ENCODE measurements around the gene FGF19.

The FGF19 gene

GRCh38 chr11:69698362-69698761, 5.5 kb downstream of the FGF19 start:
- H3K4me2 ChIP-seq (ENCODE audit: low read length): no peak overlapping the region
- no peak overlapping the region for H2BK12ac ChIP-seq (ENCODE audit: low read length)
- H3K27ac ChIP-seq (ENCODE audit: low read depth, low read length): no peak overlapping the region
- no peak overlapping the region for H3K9ac ChIP-seq (ENCODE audit: low read length)
- H3K4me3 ChIP-seq (ENCODE audit: low read depth, low read length): no peak overlapping the region
- H4K8ac ChIP-seq (ENCODE audit: low read depth, low read length): no peak overlapping the region
- H2BK120ac ChIP-seq (ENCODE audit: insufficient read depth, low read length, poor library complexity): no peak overlapping the region
- H3K4me1 ChIP-seq (ENCODE audit: control insufficient read depth in 1 of 2, insufficient read depth in 2 of 2, low read length in 2 of 2): peaks cover 6 to 11% of the 10 kb centered on the region in 2 experiments
- no peak overlapping the region for H3K18ac ChIP-seq (ENCODE audit: low read length)
- no peak overlapping the region for H4K12ac ChIP-seq (ENCODE audit: low read depth, low read length)
- no peaks in the 10 kb centered on the region for H3K79me2 ChIP-seq (ENCODE audit: control insufficient read depth, insufficient read depth, low read length, poor library complexity)
- H3K4ac ChIP-seq (ENCODE audit: low read depth, low read length): no peak overlapping the region
- H3K27me3 ChIP-seq (ENCODE audit: insufficient read depth, low read length): peaks cover 15% of the 10 kb centered on the region
- H2AK5ac ChIP-seq (ENCODE audit: low read length): no peak overlapping the region
- no peaks in the 10 kb centered on the region for H3K36me3 ChIP-seq (ENCODE audit: control insufficient read depth in 1 of 2, insufficient read depth in 2 of 2, low read length in 2 of 2)
- H3K9me3 ChIP-seq (ENCODE audit: insufficient read depth, low read depth, low read length): no peaks in the 10 kb centered on the region
- H3K79me1 ChIP-seq (ENCODE audit: low read length): no peaks in the 10 kb centered on the region
- no peak overlapping the region for H3K14ac ChIP-seq (ENCODE audit: low read length)
- H3K23ac ChIP-seq (ENCODE audit: low read length): no peak overlapping the region
- DNase-seq: no peak
- H4K91ac ChIP-seq (ENCODE audit: low read depth, low read length): no peak overlapping the region
- H2BK5ac ChIP-seq (ENCODE audit: low read depth, low read length, poor library complexity): no peak overlapping the region
- no peak overlapping the region for H2AFZ ChIP-seq (ENCODE audit: insufficient read depth, low read length, poor library complexity)
- WGBS (ENCODE audit: extremely low coverage, insufficient coverage, insufficient read length): no CpG with 5 or more reads among the region's 2 CpGs

- H3K23ac ChIP-seq (ENCODE audit: low read length): no peak overlapping the region
- H3K9ac ChIP-seq (ENCODE audit: low read length): no peak overlapping the region
- H3K79me2 ChIP-seq (ENCODE audit: control insufficient read depth, insufficient read depth, low read length, poor library complexity): no peaks in the 10 kb centered on the region
- no CpG with 5 or more reads among the region's 10 CpGs for WGBS (ENCODE audit: extremely low coverage, insufficient coverage, insufficient read length)
- no peak overlapping the region for H3K4ac ChIP-seq (ENCODE audit: low read depth, low read length)
- no peak overlapping the region for H2BK120ac ChIP-seq (ENCODE audit: insufficient read depth, low read length, poor library complexity)
- H3K18ac ChIP-seq (ENCODE audit: low read length): no peak overlapping the region
- no peaks in the 10 kb centered on the region for H3K36me3 ChIP-seq (ENCODE audit: control insufficient read depth in 1 of 2, insufficient read depth in 2 of 2, low read length in 2 of 2)
- H2AFZ ChIP-seq (ENCODE audit: insufficient read depth, low read length, poor library complexity): no peak overlapping the region
- no peak overlapping the region for H3K4me2 ChIP-seq (ENCODE audit: low read length)
- peaks cover 6 to 11% of the 10 kb centered on the region in 2 experiments for H3K4me1 ChIP-seq (ENCODE audit: control insufficient read depth in 1 of 2, insufficient read depth in 2 of 2, low read length in 2 of 2)
- H3K9me3 ChIP-seq (ENCODE audit: insufficient read depth, low read depth, low read length): no peaks in the 10 kb centered on the region
- no peak overlapping the region for H2AK5ac ChIP-seq (ENCODE audit: low read length)
- H4K91ac ChIP-seq (ENCODE audit: low read depth, low read length): no peak overlapping the region
- no peak overlapping the region for H3K4me3 ChIP-seq (ENCODE audit: low read depth, low read length)
- H4K8ac ChIP-seq (ENCODE audit: low read depth, low read length): no peak overlapping the region
- no peak overlapping the region for H2BK12ac ChIP-seq (ENCODE audit: low read length)
- H2BK5ac ChIP-seq (ENCODE audit: low read depth, low read length, poor library complexity): no peak overlapping the region
- H3K27me3 ChIP-seq (ENCODE audit: insufficient read depth, low read length): peaks cover 10% of the 10 kb centered on the region
- no peak overlapping the region for H3K14ac ChIP-seq (ENCODE audit: low read length)
- DNase-seq: no peak
- no peak overlapping the region for H3K27ac ChIP-seq (ENCODE audit: low read depth, low read length)
- H4K12ac ChIP-seq (ENCODE audit: low read depth, low read length): no peak overlapping the region
- H3K79me1 ChIP-seq (ENCODE audit: low read length): no peaks in the 10 kb centered on the region
These were observed 6.0 kb downstream of the FGF19 start for GRCh38 chr11:69697861-69698260.

- Histone ChIP-seq H3K27ac (ENCODE audit: low read depth, low read length) (no peak overlapping the region), H3K79me1 (ENCODE audit: low read length) (no peaks in the 10 kb centered on the region), H2AFZ (ENCODE audit: insufficient read depth, low read length, poor library complexity) (no peak overlapping the region), H3K9me3 (ENCODE audit: insufficient read depth, low read depth, low read length) (no peaks in the 10 kb centered on the region), H2BK120ac (ENCODE audit: insufficient read depth, low read length, poor library complexity) (no peak overlapping the region), H4K8ac (ENCODE audit: low read depth, low read length) (no peak overlapping the region), H2BK5ac (ENCODE audit: low read depth, low read length, poor library complexity) (no peak overlapping the region), H3K14ac (ENCODE audit: low read length) (no peak overlapping the region), H2BK12ac (ENCODE audit: low read length) (no peak overlapping the region), H4K12ac (ENCODE audit: low read depth, low read length) (no peak overlapping the region), H3K4me1 (ENCODE audit: control insufficient read depth in 1 of 2, insufficient read depth in 2 of 2, low read length in 2 of 2) (peaks cover 6 to 10% of the 10 kb centered on the region in 2 experiments), H3K4me2 (ENCODE audit: low read length) (no peak overlapping the region), H3K79me2 (ENCODE audit: control insufficient read depth, insufficient read depth, low read length, poor library complexity) (no peaks in the 10 kb centered on the region), H3K9ac (ENCODE audit: low read length) (no peak overlapping the region), H3K4me3 (ENCODE audit: low read depth, low read length) (no peak overlapping the region), H3K36me3 (ENCODE audit: control insufficient read depth in 1 of 2, insufficient read depth in 2 of 2, low read length in 2 of 2) (no peaks in the 10 kb centered on the region), H3K4ac (ENCODE audit: low read depth, low read length) (no peak overlapping the region), H3K18ac (ENCODE audit: low read length) (no peak overlapping the region), H3K27me3 (ENCODE audit: insufficient read depth, low read length) (peaks cover 6% of the 10 kb centered on the region), H4K91ac (ENCODE audit: low read depth, low read length) (no peak overlapping the region), H2AK5ac (ENCODE audit: low read length) (no peak overlapping the region), H3K23ac (ENCODE audit: low read length) (no peak overlapping the region)
- DNase-seq: no peak
- no CpG with 5 or more reads among the region's 8 CpGs for WGBS (ENCODE audit: extremely low coverage, insufficient coverage, insufficient read length)
These were observed 6.4 kb downstream of the FGF19 start for GRCh38 chr11:69697469-69697843.

- Histone ChIP-seq H4K91ac (ENCODE audit: low read depth, low read length) (no peak overlapping the region), H2AFZ (ENCODE audit: insufficient read depth, low read length, poor library complexity) (no peak overlapping the region), H3K4me2 (ENCODE audit: low read length) (no peak overlapping the region), H3K18ac (ENCODE audit: low read length) (no peak overlapping the region), H3K4me1 (ENCODE audit: control insufficient read depth in 1 of 2, insufficient read depth in 2 of 2, low read length in 2 of 2) (peaks cover 4 to 5% of the 10 kb centered on the region in 2 experiments), H3K79me2 (ENCODE audit: control insufficient read depth, insufficient read depth, low read length, poor library complexity) (no peaks in the 10 kb centered on the region), H3K9me3 (ENCODE audit: insufficient read depth, low read depth, low read length) (no peaks in the 10 kb centered on the region), H3K79me1 (ENCODE audit: low read length) (no peaks in the 10 kb centered on the region), H2AK5ac (ENCODE audit: low read length) (no peak overlapping the region), H3K4ac (ENCODE audit: low read depth, low read length) (no peak overlapping the region), H2BK5ac (ENCODE audit: low read depth, low read length, poor library complexity) (no peak overlapping the region), H3K23ac (ENCODE audit: low read length) (no peak overlapping the region), H3K4me3 (ENCODE audit: low read depth, low read length) (no peak overlapping the region), H4K12ac (ENCODE audit: low read depth, low read length) (no peak overlapping the region), H4K8ac (ENCODE audit: low read depth, low read length) (no peak overlapping the region), H3K27ac (ENCODE audit: low read depth, low read length) (no peak overlapping the region), H3K27me3 (ENCODE audit: insufficient read depth, low read length) (peaks cover under 1% of the 10 kb centered on the region), H2BK120ac (ENCODE audit: insufficient read depth, low read length, poor library complexity) (no peak overlapping the region), H3K36me3 (ENCODE audit: control insufficient read depth in 1 of 2, insufficient read depth in 2 of 2, low read length in 2 of 2) (no peaks in the 10 kb centered on the region), H3K9ac (ENCODE audit: low read length) (no peak overlapping the region), H2BK12ac (ENCODE audit: low read length) (no peak overlapping the region), H3K14ac (ENCODE audit: low read length) (no peak overlapping the region)
- no peak for DNase-seq
- no CpG with 5 or more reads among the region's 15 CpGs for WGBS (ENCODE audit: extremely low coverage, insufficient coverage, insufficient read length)
These were observed 6.9 kb downstream of the FGF19 start for GRCh38 chr11:69696749-69697468.
